Esophagus muscularis mucosa (tissue), 3 donors: ENCODE measurements around the gene MAP1A.

Experiments used
- CTCF ChIP-seq, 3 experiments: fragments of 200-600 bp in 2 of 3; fragments of 450-650 bp in 1 of 3; sonication (generic) in 2 of 3; IDR thresholded peaks; one replicate each; pipeline ENCODE4 v1.5.1; 2017 to 2019; ENCODE audit warnings: antibody characterized with exemption in 3 of 3, mild to moderate bottlenecking in 2 of 3, moderate library complexity in 1 of 3
- POLR2A ChIP-seq: fragments of 450-650 bp; IDR thresholded peaks from one replicate; pipeline ENCODE4 v1.6.1; 2017; ENCODE audit warnings: antibody characterized with exemption, moderate library complexity, mild to moderate bottlenecking, low read depth

- TF ChIP-seq POLR2A (no peak), CTCF (IDR thresholded peaks at IDR 0.05) (no peak)
Observed at GRCh38 chr15:43526261-43526930, 9.0 kb downstream of the MAP1A start.
